GM23338 (cell line): ENCODE data around the gene CIAO1. TPM values are rescaled to one million over a fixed set of nuclear protein-coding genes. Genes with fewer than 3 reads are reported as not detected.

ENCODE experiments used
- ATAC-seq: fragments of 200-7000 bp; cut with Tn5 transposase; 3 replicates; pipeline ENCODE4 v1.9.1; 2020
- DNase-seq: peaks from one replicate; pipeline ENCODE4 v3.0.0-alpha.2; 2015; ENCODE audit warnings: low spot score
- H2AFZ ChIP-seq: fragments of 200-600 bp; sonication (generic); 2 replicates; pipeline ENCODE4 v1.8.0; 2016; ENCODE audit warnings: antibody characterized with exemption, mild to moderate bottlenecking, moderate library complexity
- H3F3A ChIP-seq: fragments of 200-600 bp; sonication (generic); replicated peaks from 2 replicates; pipeline ENCODE4 v1.8.0; 2017; ENCODE audit warnings: antibody characterized with exemption, mixed run types, low read depth
- H3K27ac ChIP-seq: fragments of 200-600 bp; sonication (generic); 2 replicates; pipeline ENCODE4 v1.6.1; 2016; ENCODE audit warnings: low read depth
- H3K27me3 ChIP-seq: fragments of 200-600 bp; sonication (generic); 2 replicates; pipeline ENCODE4 v1.8.0; 2016; ENCODE audit warnings: mild to moderate bottlenecking, mixed run types, moderate library complexity; ENCODE audit not compliant: insufficient read depth
- H3K36me3 ChIP-seq: fragments of 200-600 bp; sonication (generic); 2 replicates; pipeline ENCODE4 v1.8.0; 2016; ENCODE audit warnings: mild to moderate bottlenecking; ENCODE audit not compliant: insufficient read depth
- H3K4me1 ChIP-seq: fragments of 200-600 bp; sonication (generic); 2 replicates; pipeline ENCODE4 v1.8.0; 2016; ENCODE audit warnings: mild to moderate bottlenecking, moderate library complexity; ENCODE audit not compliant: insufficient read depth
- H3K4me2 ChIP-seq: fragments of 200-600 bp; sonication (generic); 2 replicates; pipeline ENCODE4 v1.7.1; 2017; ENCODE audit warnings: mixed run types
- H3K4me3 ChIP-seq: fragments of 200-600 bp; sonication (generic); 2 replicates; pipeline ENCODE4 v1.6.1; 2016; ENCODE audit warnings: mixed run types
- H3K79me2 ChIP-seq: fragments of 200-600 bp; sonication (generic); replicated peaks from 2 replicates; pipeline ENCODE4 v1.8.0; 2017; ENCODE audit warnings: mild to moderate bottlenecking; ENCODE audit not compliant: insufficient read depth
- H3K9me2 ChIP-seq: fragments of 200-600 bp; sonication (generic); 2 replicates; pipeline ENCODE4 v1.8.0; 2017; ENCODE audit not compliant: insufficient read depth
- H4K20me1 ChIP-seq: fragments of 200-600 bp; sonication (generic); replicated peaks from 2 replicates; pipeline ENCODE4 v1.8.0; 2017; ENCODE audit warnings: mild to moderate bottlenecking; ENCODE audit not compliant: insufficient read depth
- H3K27ac Mint-ChIP-seq: 2 replicates; pipeline ENCODE4 v1.8.0; 2020; ENCODE audit warnings: inconsistent platforms, mild to moderate bottlenecking, moderate library complexity, mixed read lengths
- H3K27me3 Mint-ChIP-seq: 3 replicates; pipeline ENCODE4 v1.8.0; 2022; ENCODE audit warnings: low read depth, mild to moderate bottlenecking, moderate library complexity, mixed read lengths, inconsistent platforms; ENCODE audit not compliant: insufficient read depth, poor library complexity
- H3K36me3 Mint-ChIP-seq: 3 replicates; pipeline ENCODE4 v1.8.0; 2021; ENCODE audit warnings: low read depth, mild to moderate bottlenecking, inconsistent platforms, moderate library complexity, mixed read lengths
- H3K4me1 Mint-ChIP-seq: 3 replicates; pipeline ENCODE4 v1.8.0; 2020; ENCODE audit warnings: mild to moderate bottlenecking, inconsistent platforms, mixed read lengths
- H3K4me3 Mint-ChIP-seq: 3 replicates; pipeline ENCODE4 v1.8.0; 2021; ENCODE audit warnings: moderate library complexity, mild to moderate bottlenecking, inconsistent platforms, mixed read lengths
- H3K9me3 Mint-ChIP-seq: 3 replicates; pipeline ENCODE4 v1.8.0; 2020; ENCODE audit warnings: moderate library complexity, mild to moderate bottlenecking, inconsistent platforms, mixed read lengths
- CREB1 ChIP-seq: fragments of 250-450 bp; sonication (Bioruptor Pico); IDR thresholded peaks from 2 replicates; pipeline ENCODE4 v1.5.0; 2020; ENCODE audit warnings: low read depth, mild to moderate bottlenecking, moderate library complexity
- ETS1 ChIP-seq: IDR thresholded peaks from 2 replicates; pipeline ENCODE4 v1.6.1; 2016; ENCODE audit warnings: antibody characterized with exemption
- JUNB ChIP-seq: IDR thresholded peaks from one replicate; pipeline ENCODE4 v1.6.1; 2016; ENCODE audit warnings: antibody characterized with exemption; ENCODE audit not compliant: unreplicated experiment
- POLR2AphosphoS5 ChIP-seq: IDR thresholded peaks from 2 replicates; pipeline ENCODE4 v1.6.1; 2016; ENCODE audit warnings: antibody characterized with exemption, low read depth
- STAT1 ChIP-seq: IDR thresholded peaks from one replicate; pipeline ENCODE4 v1.6.1; 2016; ENCODE audit warnings: antibody characterized with exemption; ENCODE audit not compliant: unreplicated experiment
- ZNF114 ChIP-seq: fragments of 250-450 bp; sonication (Bioruptor Pico); IDR thresholded peaks from 2 replicates; pipeline ENCODE4 v1.5.0; 2020; ENCODE audit warnings: mild to moderate bottlenecking, moderate library complexity
- ZNF331 ChIP-seq: fragments of 250-450 bp; sonication (Bioruptor Pico); IDR thresholded peaks from 2 replicates; pipeline ENCODE4 v1.5.0; 2020; ENCODE audit warnings: low read depth, mild to moderate bottlenecking, moderate library complexity
- polyA plus RNA-seq: library from polyadenylated mRNA; unstranded; fragments of >200 nt; fragmentation: Nextera tagmentation; extraction: Ambion mirVana; gene quantifications from 2 replicates; pipeline ENCODE4 v1.2.1, GENCODE V29; 2016
- total RNA-seq: library from RNA; depleted of rRNA; stranded (reverse); fragments of >200 nt; shearing (Covaris generic); gene quantifications from 2 replicates; pipeline ENCODE4 v1.2.3, GENCODE V29; 2014
- TF ChIP-seq, protein P1 (sequence below), 2 experiments: fragments of 200-600 bp in 1 of 2; sonication (generic) in 1 of 2; conservative IDR thresholded peaks; 2 replicates each; pipeline versions ENCODE4 v1.5.1 to v1.6.1; 2016 to 2017; ENCODE audit warnings: antibody characterized with exemption in 2 of 2, low read depth in 2 of 2, mild to moderate bottlenecking in 2 of 2, moderate library complexity in 1 of 2

CIAO1 gene
- total and polyA plus RNA-seq, 2 experiments from 2014 or later: 48.8 to 119 TPM

GRCh38 chr2:96304606-96305005 lies 38.6 kb downstream of the CIAO1 start:
- Histone ChIP-seq H3F3A (no peaks in the 10 kb centered on the region; the same call in 1 of the 2 replicates), H3K27me3 (no peaks in the 10 kb centered on the region), H3K36me3 (peaks cover 43% of the 10 kb centered on the region), H4K20me1 (peaks cover 14% of the 10 kb centered on the region; the same call in 1 of the 2 replicates), H3K9me2 (no peaks in the 10 kb centered on the region), H2AFZ (no peak overlapping the region), H3K27ac (peak overlapping the region; percentile 89), H3K4me3 (peak overlapping the region; percentile 75), H3K4me1 (no peaks in the 10 kb centered on the region; the same call in 1 of the 2 replicates), H3K79me2 (peaks cover 38% of the 10 kb centered on the region), H3K4me2 (peak overlapping the region; percentile 92)
- peak overlapping the region; percentile 100 for H3K4me3 Mint-ChIP-seq
- peaks cover 17% of the 10 kb centered on the region for H3K4me1 Mint-ChIP-seq
- H3K27ac Mint-ChIP-seq: peak overlapping the region; percentile 84
- no peaks in the 10 kb centered on the region for H3K27me3 Mint-ChIP-seq
- ATAC-seq (no peak), DNase-seq (no peak)
- H3K36me3 Mint-ChIP-seq: peaks cover 48% of the 10 kb centered on the region
- TF ChIP-seq STAT1 (no peak), ZNF114 (CRISPR knock-in tag) (no peak), JUNB (no peak), CREB1 (CRISPR knock-in tag) (no peak), POLR2AphosphoS5 (no peak), ETS1 (no peak)
- no peaks in the 10 kb centered on the region for H3K9me3 Mint-ChIP-seq

- H3K27me3 ChIP-seq: no peaks in the 10 kb centered on the region
- TF ChIP-seq, protein P1, sequence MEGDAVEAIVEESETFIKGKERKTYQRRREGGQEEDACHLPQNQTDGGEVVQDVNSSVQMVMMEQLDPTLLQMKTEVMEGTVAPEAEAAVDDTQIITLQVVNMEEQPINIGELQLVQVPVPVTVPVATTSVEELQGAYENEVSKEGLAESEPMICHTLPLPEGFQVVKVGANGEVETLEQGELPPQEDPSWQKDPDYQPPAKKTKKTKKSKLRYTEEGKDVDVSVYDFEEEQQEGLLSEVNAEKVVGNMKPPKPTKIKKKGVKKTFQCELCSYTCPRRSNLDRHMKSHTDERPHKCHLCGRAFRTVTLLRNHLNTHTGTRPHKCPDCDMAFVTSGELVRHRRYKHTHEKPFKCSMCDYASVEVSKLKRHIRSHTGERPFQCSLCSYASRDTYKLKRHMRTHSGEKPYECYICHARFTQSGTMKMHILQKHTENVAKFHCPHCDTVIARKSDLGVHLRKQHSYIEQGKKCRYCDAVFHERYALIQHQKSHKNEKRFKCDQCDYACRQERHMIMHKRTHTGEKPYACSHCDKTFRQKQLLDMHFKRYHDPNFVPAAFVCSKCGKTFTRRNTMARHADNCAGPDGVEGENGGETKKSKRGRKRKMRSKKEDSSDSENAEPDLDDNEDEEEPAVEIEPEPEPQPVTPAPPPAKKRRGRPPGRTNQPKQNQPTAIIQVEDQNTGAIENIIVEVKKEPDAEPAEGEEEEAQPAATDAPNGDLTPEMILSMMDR (conservative IDR thresholded peaks at IDR 0.05; ENCODE audit: low read depth in 2 of 2): no peak
- no peak for TF ChIP-seq ZNF331
- peak; percentile 63; the same call in 1 of the 2 replicates for TF ChIP-seq CREB1 (CRISPR knock-in tag)
- peak; percentile 94 for TF ChIP-seq ETS1
- peak; percentile 89 for TF ChIP-seq POLR2AphosphoS5
- Mint-ChIP-seq H3K36me3 (peaks cover 44% of the 10 kb centered on the region), H3K9me3 (no peaks in the 10 kb centered on the region), H3K27ac (peak within 1 kb of the TSS; percentile 99), H3K4me1 (peaks cover 17% of the 10 kb centered on the region), H3K27me3 (no peaks in the 10 kb centered on the region), H3K4me3 (peak within 1 kb of the TSS; percentile 100)
- peak within 1 kb of the TSS; percentile 75 for H3K4me3 ChIP-seq
- ATAC-seq (peak; percentile 97), DNase-seq (peak; percentile 94)
- peak within 1 kb of the TSS; percentile 92 for H3K4me2 ChIP-seq
- peaks cover 37% of the 10 kb centered on the region for H3K36me3 ChIP-seq
- H4K20me1 ChIP-seq: peaks cover 14% of the 10 kb centered on the region; the same call in 1 of the 2 replicates
- peak within 1 kb of the TSS; percentile 72 for H2AFZ ChIP-seq
- no peaks in the 10 kb centered on the region; the same call in 1 of the 2 replicates for H3F3A ChIP-seq
- H3K79me2 ChIP-seq: peaks cover 38% of the 10 kb centered on the region
- H3K9me2 ChIP-seq: no peaks in the 10 kb centered on the region
- H3K4me1 ChIP-seq: no peaks in the 10 kb centered on the region; the same call in 1 of the 2 replicates
- H3K27ac ChIP-seq: peak within 1 kb of the TSS; percentile 90
Measured at GRCh38 chr2:96305091-96305978, 39.3 kb downstream of the CIAO1 start, which contains the start of gene SNRNP200. SNRNP200 (minus strand) TSS chr2:96305546; CDS start chr2:96305437, 109 bp downstream.
